Activated T-helper 17 cell treated with anti-CD3 and anti-CD28 coated beads, Interleukin-2, amount 50 U/mL, for 72 hours (primary cell): ENCODE data around the gene FANCC. TPM values are rescaled to one million over a fixed set of nuclear protein-coding genes. Genes with fewer than 3 reads are reported as not detected.

Experiments used
- ATAC-seq: fragments of 150-1000 bp; cut with Tn5 transposase; replicated peaks from 2 replicates; pipeline ENCODE4 v1.10.0; 2021; ENCODE audit warnings: mild to moderate bottlenecking, moderate library complexity
- H3K27ac Mint-ChIP-seq: one replicate; pipeline ENCODE4 v1.8.0; 2022; ENCODE audit warnings: mixed read lengths
- H3K27me3 Mint-ChIP-seq: one replicate; pipeline ENCODE4 v1.8.0; 2022; ENCODE audit warnings: mixed read lengths
- H3K36me3 Mint-ChIP-seq: one replicate; pipeline ENCODE4 v1.8.0; 2022; ENCODE audit warnings: low read depth, mild to moderate bottlenecking, mixed read lengths
- H3K4me1 Mint-ChIP-seq: one replicate; pipeline ENCODE4 v1.8.0; 2022; ENCODE audit warnings: mixed read lengths
- H3K4me3 Mint-ChIP-seq: one replicate; pipeline ENCODE4 v1.8.0; 2022; ENCODE audit warnings: mild to moderate bottlenecking, mixed read lengths
- H3K9me3 Mint-ChIP-seq: one replicate; pipeline ENCODE4 v1.8.0; 2022; ENCODE audit warnings: mixed read lengths
- total RNA-seq, 2 donors: library from RNA; stranded (reverse); gene quantifications; one replicate each; pipeline ENCODE4 v1.2.3, GENCODE V29; 2022

The FANCC gene
- total RNA-seq, 2 donors from 2014 or later, result 8.8 to 13.8 TPM

GRCh38 chr9:95071450-95071849 is 246.1 kb downstream of the FANCC start:
- Mint-ChIP-seq H3K27ac (no peak overlapping the region), H3K4me3 (no peak overlapping the region), H3K9me3 (no peaks in the 10 kb centered on the region), H3K4me1 (no peaks in the 10 kb centered on the region), H3K27me3 (no peaks in the 10 kb centered on the region), H3K36me3 (no peaks in the 10 kb centered on the region)
- ATAC-seq, result no peak

- H3K4me1 Mint-ChIP-seq, result no peaks in the 10 kb centered on the region
- H3K27ac Mint-ChIP-seq, result no peak overlapping the region
- no peaks in the 10 kb centered on the region for H3K36me3 Mint-ChIP-seq
- no peak overlapping the region for H3K4me3 Mint-ChIP-seq
- no peak for ATAC-seq
- no peaks in the 10 kb centered on the region for H3K9me3 Mint-ChIP-seq
- no peaks in the 10 kb centered on the region for H3K27me3 Mint-ChIP-seq
Measured at GRCh38 chr9:95070549-95071021, 246.9 kb downstream of the FANCC start.

- H3K4me3 Mint-ChIP-seq, result no peak overlapping the region
- H3K27me3 Mint-ChIP-seq, result no peaks in the 10 kb centered on the region
- no peak overlapping the region for H3K27ac Mint-ChIP-seq
- peaks cover 8% of the 10 kb centered on the region for H3K36me3 Mint-ChIP-seq
- ATAC-seq, result no peak
- H3K4me1 Mint-ChIP-seq, result no peaks in the 10 kb centered on the region
- no peaks in the 10 kb centered on the region for H3K9me3 Mint-ChIP-seq
Measured at GRCh38 chr9:95067897-95068296, 249.6 kb downstream of the FANCC start.

GRCh38 chr9:95067057-95067456 is 250.5 kb downstream of the FANCC start:
- no peaks in the 10 kb centered on the region for H3K9me3 Mint-ChIP-seq
- ATAC-seq, result no peak
- H3K27ac Mint-ChIP-seq, result no peak overlapping the region
- no peak overlapping the region for H3K4me3 Mint-ChIP-seq
- no peaks in the 10 kb centered on the region for H3K27me3 Mint-ChIP-seq
- peaks cover 8% of the 10 kb centered on the region for H3K36me3 Mint-ChIP-seq
- H3K4me1 Mint-ChIP-seq, result no peaks in the 10 kb centered on the region

- Mint-ChIP-seq H3K9me3 (no peaks in the 10 kb centered on the region), H3K27me3 (no peaks in the 10 kb centered on the region), H3K36me3 (peaks cover 8% of the 10 kb centered on the region), H3K4me1 (no peaks in the 10 kb centered on the region), H3K4me3 (no peak overlapping the region), H3K27ac (no peak overlapping the region)
- no peak for ATAC-seq
Measured at GRCh38 chr9:95065224-95065623, 252.3 kb downstream of the FANCC start.

GRCh38 chr9:95063300-95063699 is 254.2 kb downstream of the FANCC start:
- ATAC-seq, result no peak
- Mint-ChIP-seq H3K36me3 (peaks cover 8% of the 10 kb centered on the region), H3K4me3 (no peak overlapping the region), H3K27me3 (no peaks in the 10 kb centered on the region), H3K4me1 (no peaks in the 10 kb centered on the region), H3K27ac (no peak overlapping the region), H3K9me3 (no peaks in the 10 kb centered on the region)

GRCh38 chr9:95062596-95063065 is 254.9 kb downstream of the FANCC start:
- Mint-ChIP-seq H3K36me3 (peaks cover 8% of the 10 kb centered on the region), H3K27ac (no peak overlapping the region), H3K27me3 (no peaks in the 10 kb centered on the region), H3K4me1 (no peaks in the 10 kb centered on the region), H3K9me3 (no peaks in the 10 kb centered on the region), H3K4me3 (no peak overlapping the region)
- no peak for ATAC-seq

- Mint-ChIP-seq H3K27ac (no peak overlapping the region), H3K9me3 (no peaks in the 10 kb centered on the region), H3K27me3 (no peaks in the 10 kb centered on the region), H3K36me3 (peaks cover 8% of the 10 kb centered on the region), H3K4me3 (no peak overlapping the region), H3K4me1 (no peaks in the 10 kb centered on the region)
- no peak for ATAC-seq
Measured at GRCh38 chr9:95061916-95062595, 255.5 kb downstream of the FANCC start.

GRCh38 chr9:95060916-95061315 is 256.6 kb downstream of the FANCC start:
- H3K27me3 Mint-ChIP-seq, result no peaks in the 10 kb centered on the region
- H3K36me3 Mint-ChIP-seq, result peaks cover 8% of the 10 kb centered on the region
- no peak for ATAC-seq
- no peak overlapping the region for H3K27ac Mint-ChIP-seq
- no peaks in the 10 kb centered on the region for H3K4me1 Mint-ChIP-seq
- no peaks in the 10 kb centered on the region for H3K9me3 Mint-ChIP-seq
- no peak overlapping the region for H3K4me3 Mint-ChIP-seq

GRCh38 chr9:95060234-95060633 is 257.3 kb downstream of the FANCC start:
- H3K4me3 Mint-ChIP-seq, result no peak overlapping the region
- no peak for ATAC-seq
- H3K9me3 Mint-ChIP-seq, result no peaks in the 10 kb centered on the region
- H3K4me1 Mint-ChIP-seq, result no peaks in the 10 kb centered on the region
- H3K27me3 Mint-ChIP-seq, result no peaks in the 10 kb centered on the region
- H3K36me3 Mint-ChIP-seq, result peaks cover 8% of the 10 kb centered on the region
- H3K27ac Mint-ChIP-seq, result no peak overlapping the region

- H3K9me3 Mint-ChIP-seq, result no peaks in the 10 kb centered on the region
- ATAC-seq, result no peak
- no peaks in the 10 kb centered on the region for H3K27me3 Mint-ChIP-seq
- H3K4me1 Mint-ChIP-seq, result no peaks in the 10 kb centered on the region
- H3K36me3 Mint-ChIP-seq, result peaks cover 8% of the 10 kb centered on the region
- no peak overlapping the region for H3K4me3 Mint-ChIP-seq
- peak overlapping the region; percentile 41 for H3K27ac Mint-ChIP-seq
Measured at GRCh38 chr9:95058795-95059386, 258.6 kb downstream of the FANCC start.

GRCh38 chr9:95058121-95058785 is 259.3 kb downstream of the FANCC start:
- ATAC-seq, result no peak
- no peaks in the 10 kb centered on the region for H3K4me1 Mint-ChIP-seq
- H3K27ac Mint-ChIP-seq, result peak overlapping the region; percentile 41
- H3K27me3 Mint-ChIP-seq, result no peaks in the 10 kb centered on the region
- H3K9me3 Mint-ChIP-seq, result no peaks in the 10 kb centered on the region
- H3K36me3 Mint-ChIP-seq, result peaks cover 2% of the 10 kb centered on the region
- H3K4me3 Mint-ChIP-seq, result no peak overlapping the region

GRCh38 chr9:95057101-95057500 is 260.4 kb downstream of the FANCC start:
- no peaks in the 10 kb centered on the region for H3K36me3 Mint-ChIP-seq

GRCh38 chr9:95055851-95056551 is 261.5 kb downstream of the FANCC start:
- Mint-ChIP-seq H3K4me3 (no peak overlapping the region), H3K27me3 (no peaks in the 10 kb centered on the region), H3K36me3 (no peaks in the 10 kb centered on the region), H3K4me1 (no peaks in the 10 kb centered on the region), H3K9me3 (no peaks in the 10 kb centered on the region), H3K27ac (no peak overlapping the region)
- no peak for ATAC-seq

More at GRCh38 chr9:95057101-95057500, 260.4 kb downstream of the FANCC start:
- Mint-ChIP-seq H3K9me3 (no peaks in the 10 kb centered on the region), H3K4me1 (no peaks in the 10 kb centered on the region), H3K27ac (no peak overlapping the region), H3K4me3 (no peak overlapping the region), H3K27me3 (no peaks in the 10 kb centered on the region)
- ATAC-seq, result no peak
